NCI-H2107 treated with DMSO at 0.1 percent for 48 hours (cell line): ENCODE results near the gene LEKR1.
"Not testable (repeated sequence)": the region's sequence is repeated elsewhere in the genome, so short reads cannot be mapped to it uniquely, and the experiment has no call there.

Source experiments
- DNase-seq: peaks from one replicate; lab custom pipeline; 2025; ENCODE audit not compliant: unreplicated experiment; lab: John Stamatoyannopoulos, UW

Gene LEKR1

GRCh38 chr3:156834435-156834834 is 8.3 kb downstream of the LEKR1 start:
- DNase-seq: no peak

- DNase-seq: no peak
Observed at GRCh38 chr3:156834962-156835535, 8.9 kb downstream of the LEKR1 start.

- DNase-seq: no peak
Observed at GRCh38 chr3:156836701-156837100, 10.5 kb downstream of the LEKR1 start.

GRCh38 chr3:156837115-156837514 is 11.0 kb downstream of the LEKR1 start:
- no peak for DNase-seq

GRCh38 chr3:156838035-156838434 is 11.9 kb downstream of the LEKR1 start:
- DNase-seq: no peak

- DNase-seq: no peak
Observed at GRCh38 chr3:156840826-156841689, 14.9 kb downstream of the LEKR1 start.

- no peak for DNase-seq
Observed at GRCh38 chr3:156843071-156843808, 17.1 kb downstream of the LEKR1 start.

GRCh38 chr3:156847752-156848448 is 21.7 kb downstream of the LEKR1 start:
- DNase-seq: no peak

GRCh38 chr3:156859578-156859977 is 33.4 kb downstream of the LEKR1 start:
- no peak for DNase-seq

GRCh38 chr3:156860873-156861272 is 34.7 kb downstream of the LEKR1 start:
- no peak for DNase-seq

- DNase-seq: no peak
Observed at GRCh38 chr3:156862338-156862737, 36.2 kb downstream of the LEKR1 start.

GRCh38 chr3:156865732-156866131 is 39.6 kb downstream of the LEKR1 start:
- no peak for DNase-seq

- DNase-seq: no peak
Observed at GRCh38 chr3:156867174-156867573, 41.0 kb downstream of the LEKR1 start.

GRCh38 chr3:156867920-156868319 is 41.8 kb downstream of the LEKR1 start:
- no peak for DNase-seq

- DNase-seq: no peak
Observed at GRCh38 chr3:156873906-156874305, 47.8 kb downstream of the LEKR1 start.

- DNase-seq: not testable (repeated sequence)
Observed at GRCh38 chr3:156879491-156879890, 53.3 kb downstream of the LEKR1 start.

GRCh38 chr3:156885761-156886160 is 59.6 kb downstream of the LEKR1 start:
- DNase-seq: no peak

GRCh38 chr3:156888176-156888575 is 62.0 kb downstream of the LEKR1 start:
- DNase-seq: no peak

- DNase-seq: no peak
Observed at GRCh38 chr3:156888576-156888975, 62.4 kb downstream of the LEKR1 start.

- DNase-seq: no peak
Observed at GRCh38 chr3:156892701-156893100, 66.5 kb downstream of the LEKR1 start.

GRCh38 chr3:156895374-156895773 is 69.2 kb downstream of the LEKR1 start:
- DNase-seq: not testable (repeated sequence)
